Testis (tissue), 3 donors: Measurements from ENCODE around the gene SNX30. TPM values are rescaled to one million over a fixed set of nuclear protein-coding genes. Genes with fewer than 3 reads are reported as not detected.

ENCODE experiments used
- DNase-seq: peaks from one replicate; pipeline ENCODE4 v3.0.0-alpha.2; 2019
- H3K27ac ChIP-seq, 2 donors: fragments of 200-600 bp; sonication (generic); one replicate each; pipeline ENCODE4 v1.5.1; 2019
- H3K27me3 ChIP-seq: fragments of 200-600 bp; sonication (generic); one replicate; pipeline ENCODE4 v1.5.1; 2019
- H3K36me3 ChIP-seq: fragments of 200-600 bp; sonication (generic); one replicate; pipeline ENCODE4 v1.5.1; 2017; ENCODE audit warnings: low read depth; ENCODE audit errors: missing control alignments
- H3K4me1 ChIP-seq: fragments of 200-600 bp; sonication (generic); one replicate; pipeline ENCODE4 v1.5.1; 2019
- H3K4me3 ChIP-seq, 2 donors: fragments of 200-600 bp; sonication (generic); one replicate each; pipeline ENCODE4 v1.5.1; 2017 to 2019
- H3K9me3 ChIP-seq: fragments of 200-600 bp; sonication (generic); one replicate; pipeline ENCODE4 v1.5.1; 2017
- CTCF ChIP-seq, 3 experiments: fragments of 450-650 bp in 2 of 3; fragments of 200-600 bp in 1 of 3; sonication (generic) in 1 of 3; IDR thresholded peaks; one replicate each; pipeline ENCODE4 v1.5.1; 2016 to 2019; ENCODE audit warnings: antibody characterized with exemption in 3 of 3, mild to moderate bottlenecking in 2 of 3, moderate library complexity in 1 of 3
- POLR2A ChIP-seq: fragments of 450-650 bp; IDR thresholded peaks from one replicate; pipeline ENCODE4 v1.6.1; 2017; ENCODE audit warnings: antibody characterized with exemption, mild to moderate bottlenecking, moderate library complexity
- WGBS, 2 donors: methylation state at CpG; one replicate each; pipeline ENCODE4 v1.1.5; 2018; 5-methylcytosine and 5-hydroxymethylcytosine counted together
- intact Hi-C: fragments of 100-400 bp; cut with DNase I; formaldehyde crosslinking; loops from one replicate; pipeline ENCODE4 v1.15.1; 2023; ENCODE audit warnings: low total_unique reads
- polyA plus RNA-seq: library from polyadenylated mRNA; stranded (reverse); fragments of 350-450 nt; fragmentation: Illumina TruSeq; extraction: RNeasy Lipid Tissue Mini Kit (QIAGEN cat#74804); gene quantifications from one replicate; pipeline ENCODE4 v1.2.3, GENCODE V29; 2014; ENCODE audit warnings: low read depth, low replicate concordance; ENCODE audit not compliant: insufficient read depth
- total RNA-seq, 2 donors: library from RNA; depleted of rRNA; stranded (reverse); fragments of >200 nt; gene quantifications; one replicate each; pipeline ENCODE4 v1.2.3, GENCODE V29; 2016

Gene SNX30
- total and polyA plus RNA-seq, 3 donors from 2014 or later: 26.3 to 34.2 (median 34.1) TPM

- H3K27me3 ChIP-seq: no peaks in the 10 kb centered on the region
- WGBS, 2 donors: 82 to 95% methylated on average over 3 of the region's 3 CpGs
- H3K4me1 ChIP-seq: peaks cover 4% of the 10 kb centered on the region
- no peak for TF ChIP-seq CTCF (IDR thresholded peaks at IDR 0.05)
- DNase-seq: no peak
- no peaks in the 10 kb centered on the region for H3K36me3 ChIP-seq
- H3K9me3 ChIP-seq: no peaks in the 10 kb centered on the region
- intact Hi-C loops: no loop called here
- H3K4me3 ChIP-seq: no peak overlapping the region
- no peak overlapping the region for H3K27ac ChIP-seq
These were observed 141.0 kb downstream of the SNX30 start for GRCh38 chr9:112891521-112891920.

DNA sequence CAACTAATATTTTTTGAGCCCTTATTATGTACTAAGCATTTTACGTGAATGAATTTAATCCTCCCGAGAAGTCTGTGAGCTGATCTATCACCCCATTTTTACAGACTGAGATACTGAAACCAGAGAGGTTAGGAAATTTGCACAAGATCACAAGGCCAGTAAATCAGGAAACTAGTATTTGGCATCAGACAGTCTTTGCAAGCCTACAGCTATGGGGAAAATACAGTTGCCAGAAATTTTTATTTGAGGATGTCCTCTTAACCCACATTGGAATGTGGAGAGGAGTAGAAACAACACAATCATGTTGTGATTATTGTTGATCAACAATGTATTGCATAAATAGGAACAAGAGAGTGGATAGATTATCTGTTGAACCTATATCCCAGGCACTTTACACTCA lies 142.4 kb downstream of the SNX30 start:
- H3K27ac ChIP-seq: no peak overlapping the region
- WGBS, 2 donors: 81 to 85% methylated on average over 2 of the region's 2 CpGs
- H3K4me1 ChIP-seq: peaks cover 4% of the 10 kb centered on the region
- TF ChIP-seq CTCF (IDR thresholded peaks at IDR 0.05) (no peak), POLR2A (no peak)
- H3K9me3 ChIP-seq: no peaks in the 10 kb centered on the region
- intact Hi-C loops: no loop called here
- H3K36me3 ChIP-seq: no peaks in the 10 kb centered on the region
- H3K27me3 ChIP-seq: no peaks in the 10 kb centered on the region
- DNase-seq: no peak
- no peak overlapping the region for H3K4me3 ChIP-seq

- intact Hi-C loops: no loop called here
- peaks cover 4% of the 10 kb centered on the region for H3K4me1 ChIP-seq
- DNase-seq: no peak
- no peak for TF ChIP-seq CTCF (IDR thresholded peaks at IDR 0.05)
- no peak for TF ChIP-seq POLR2A
- no peak overlapping the region for H3K4me3 ChIP-seq
- WGBS, 2 donors: 85 to 90% methylated on average over 1 of the region's 1 CpG
- no peaks in the 10 kb centered on the region for H3K9me3 ChIP-seq
- H3K27ac ChIP-seq: no peak overlapping the region
- H3K27me3 ChIP-seq: no peaks in the 10 kb centered on the region
- H3K36me3 ChIP-seq: no peaks in the 10 kb centered on the region
These were observed 143.5 kb downstream of the SNX30 start for GRCh38 chr9:112894041-112894440.

DNA sequence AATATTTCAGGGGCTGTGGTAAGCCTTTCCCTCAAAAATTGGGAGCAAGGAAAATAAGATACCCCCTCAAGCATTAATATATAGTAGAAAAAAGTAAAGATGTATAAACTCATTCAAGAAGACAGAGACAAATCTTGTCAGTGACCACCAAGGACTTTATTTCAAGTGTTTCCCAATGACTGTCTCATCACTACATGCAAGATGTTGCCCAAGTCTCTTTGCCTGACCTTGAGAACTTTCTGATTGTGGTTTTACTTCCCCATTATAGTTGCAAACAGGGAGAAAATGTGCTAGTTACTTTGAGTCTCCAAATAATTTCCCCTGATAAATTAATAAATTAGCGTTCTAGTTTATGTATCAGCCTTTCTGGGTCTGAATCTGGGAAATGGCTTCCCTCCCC lies 144.1 kb downstream of the SNX30 start:
- no peak for DNase-seq
- intact Hi-C loops: no loop called here

More for the DNA sequence above, 144.1 kb downstream of the SNX30 start:
- Histone ChIP-seq H3K9me3 (no peaks in the 10 kb centered on the region), H3K4me3 (no peak overlapping the region), H3K36me3 (no peaks in the 10 kb centered on the region), H3K4me1 (peaks cover 4% of the 10 kb centered on the region), H3K27ac (no peak overlapping the region), H3K27me3 (no peaks in the 10 kb centered on the region)
- WGBS, 2 donors: 66 to 69% methylated on average over 1 of the region's 1 CpG
- TF ChIP-seq CTCF (IDR thresholded peaks at IDR 0.05) (no peak), POLR2A (no peak)
